Measurements from ENCODE around the gene HORMAD2. TPM values are rescaled to one million over a fixed set of nuclear protein-coding genes. Genes with fewer than 3 reads are reported as not detected.

The HORMAD2 gene
- polyA plus RNA-seq, 1 of the 3 experiments (the other 2 are of a cell fraction): not detected

GRCh38 chr22:30033137-30033536 lies 47.1 kb upstream of the HORMAD2 start (continued):
- TF ChIP-seq RAD21 (IDR thresholded peaks at IDR 0.05; ENCODE audit: low read length) (no peak), TAF1 (IDR thresholded peaks at IDR 0.05; ENCODE audit: borderline replicate concordance, low read depth, low read length) (no peak)
- TF ChIP-seq, protein P1, sequence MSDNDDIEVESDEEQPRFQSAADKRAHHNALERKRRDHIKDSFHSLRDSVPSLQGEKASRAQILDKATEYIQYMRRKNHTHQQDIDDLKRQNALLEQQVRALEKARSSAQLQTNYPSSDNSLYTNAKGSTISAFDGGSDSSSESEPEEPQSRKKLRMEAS (IDR thresholded peaks at IDR 0.05; ENCODE audit: low read depth): no peak

DNA sequence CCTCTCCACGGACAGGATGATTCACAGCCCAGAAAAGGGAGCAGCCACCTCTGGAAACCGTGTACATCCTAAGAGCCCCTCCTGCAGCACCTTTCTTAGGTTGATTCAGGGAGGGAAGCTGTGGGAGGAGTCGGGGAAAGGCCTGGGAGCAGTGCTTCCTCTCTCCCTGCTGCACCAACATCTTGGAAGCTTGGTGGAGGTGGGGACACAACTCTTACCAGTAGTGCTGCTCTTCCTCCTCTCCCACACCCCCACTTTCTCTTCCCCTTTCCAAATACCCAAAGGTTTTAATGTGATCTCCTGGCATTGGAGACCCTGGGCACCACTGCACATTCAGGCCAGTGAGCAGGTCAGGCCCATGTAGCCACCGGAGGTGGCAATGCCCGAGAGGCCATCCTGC lies 46.4 kb upstream of the HORMAD2 start:
- WGBS (ENCODE audit: low lambda C conversion rate): 82% methylated on average over 4 of the region's 5 CpGs
- CTCF ChIA-PET: interaction anchor here (0.8 to 2.0 kb wide), 4 partner anchors 12 to 341 kb away, joined by 3 to 10 read pairs (median 4); no protein-coding TSS in a partner anchor

DNA sequence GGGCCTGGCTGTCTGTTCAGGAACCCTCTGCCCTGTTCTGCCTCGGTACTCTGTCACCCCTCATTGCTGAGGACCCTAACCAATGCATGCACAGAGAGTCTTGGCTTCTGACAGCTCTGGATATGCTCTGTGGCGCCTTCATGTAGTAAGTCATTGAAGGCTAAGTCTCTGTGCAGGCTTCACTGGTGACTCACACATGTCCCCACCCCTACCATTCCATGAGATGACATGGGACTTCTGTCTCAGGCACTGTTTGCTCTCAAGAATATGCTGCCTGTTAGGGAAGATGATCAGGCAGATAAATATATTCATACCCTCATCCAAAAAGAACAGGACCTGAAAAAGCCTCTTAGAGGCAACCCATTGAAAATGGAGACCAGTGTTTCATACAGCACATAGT lies 43.6 kb upstream of the HORMAD2 start:
- H3K27me3 ChIP-seq (ENCODE audit: insufficient read depth): no peaks in the 10 kb centered on the region
- H3K27ac ChIP-seq (ENCODE audit: low read depth in 2 of 2, low read length in 1 of 2): no peak overlapping the region
- no peak overlapping the region for H3K4me2 ChIP-seq
- no peak overlapping the region for H2AFZ ChIP-seq (ENCODE audit: low read depth)
- no peaks in the 10 kb centered on the region for H3K9me3 ChIP-seq
- ChIA-PET CTCF (interaction anchor here (1.3 to 1.5 kb wide), 2 partner anchors 19 to 52 kb away, joined by 3 to 6 read pairs; no protein-coding TSS in a partner anchor), POLR2A (no interaction called here)
- no peak for DNase-seq
- H3K4me1 ChIP-seq (ENCODE audit: control insufficient read depth in 1 of 2, insufficient read depth in 2 of 2, low read depth in 1 of 2, low read length in 1 of 2): peaks cover 2 to 6% of the 10 kb centered on the region in 2 experiments; a peak in 3 of 4 replicates
- no peak overlapping the region for H3K4me3 ChIP-seq (ENCODE audit: low read depth in 2 of 2, low read length in 1 of 2)
- 80% methylated on average over 1 of the region's 2 CpGs for whole genome bisulfite sequencing (ENCODE audit: low lambda C conversion rate)
- H3K9ac ChIP-seq: no peak overlapping the region
- no peaks in the 10 kb centered on the region for H3K9me2 ChIP-seq
- H3K36me3 ChIP-seq (replicated peaks in 1 of 2; ENCODE audit: control insufficient read depth in 1 of 2, insufficient read depth in 2 of 2, low read length in 1 of 2): no peaks in the 10 kb centered on the region
- no peaks in the 10 kb centered on the region for H3K79me2 ChIP-seq (ENCODE audit: insufficient read depth)
- H3F3A ChIP-seq (replicated peaks; ENCODE audit: insufficient read depth): no peaks in the 10 kb centered on the region
- H4K20me1 ChIP-seq (ENCODE audit: insufficient read depth): no peaks in the 10 kb centered on the region
- TF ChIP-seq CHD2 (IDR thresholded peaks at IDR 0.05; ENCODE audit: low read length, partially characterized antibody): no peak
- no peak for TF ChIP-seq TEAD4 (IDR thresholded peaks at IDR 0.05; ENCODE audit: borderline replicate concordance, insufficient read depth)
- no peak for TF ChIP-seq GATA2 (CRISPR knock-in tag; IDR thresholded peaks at IDR 0.05)
- TF ChIP-seq RAD21 (IDR thresholded peaks at IDR 0.05; ENCODE audit: low read length): no peak
- no peak for TF ChIP-seq TCF12 (IDR thresholded peaks at IDR 0.05)
- no peak for TF ChIP-seq SMC3 (IDR thresholded peaks at IDR 0.05; ENCODE audit: low read depth, low read length)
- no peak for TF ChIP-seq EZH2phosphoT487 (IDR thresholded peaks at IDR 0.05; ENCODE audit: borderline replicate concordance, low read depth)
- no peak for TF ChIP-seq SIN3A (IDR thresholded peaks at IDR 0.05; ENCODE audit: borderline replicate concordance, low read depth, low read length)
- no peak for TF ChIP-seq MEF2A (IDR thresholded peaks at IDR 0.05; ENCODE audit: borderline replicate concordance, low read depth)
- no peak for TF ChIP-seq FOXM1 (IDR thresholded peaks at IDR 0.05; ENCODE audit: low read depth)
- TF ChIP-seq JUND (IDR thresholded peaks at IDR 0.05): no peak
- no peak for TF ChIP-seq EP300 (IDR thresholded peaks at IDR 0.05; ENCODE audit: borderline replicate concordance in 1 of 2, low read depth in 1 of 2, low read length in 1 of 2)
- TF ChIP-seq USF1 (IDR thresholded peaks at IDR 0.05; ENCODE audit: borderline replicate concordance, low read depth): no peak
- no peak for TF ChIP-seq FOXJ3 (CRISPR knock-in tag; IDR thresholded peaks at IDR 0.05)
- no peak for TF ChIP-seq RCOR1 (IDR thresholded peaks at IDR 0.05; ENCODE audit: low read length)
- no peak for TF ChIP-seq CTCF (IDR thresholded peaks at IDR 0.05)
- TF ChIP-seq PBX3 (IDR thresholded peaks at IDR 0.05): no peak
- TF ChIP-seq, protein P1 (IDR thresholded peaks at IDR 0.05; ENCODE audit: low read depth): no peak

More for the DNA sequence above, 46.4 kb upstream of the HORMAD2 start:
- Histone ChIP-seq H3F3A (replicated peaks; ENCODE audit: insufficient read depth) (no peaks in the 10 kb centered on the region), H3K27ac (ENCODE audit: low read depth in 2 of 2, low read length in 1 of 2) (no peak overlapping the region), H3K79me2 (ENCODE audit: insufficient read depth) (no peaks in the 10 kb centered on the region), H2AFZ (ENCODE audit: low read depth) (no peak overlapping the region), H3K4me2 (no peak overlapping the region), H3K36me3 (replicated peaks in 1 of 2; ENCODE audit: control insufficient read depth in 1 of 2, insufficient read depth in 2 of 2, low read length in 1 of 2) (peaks cover 0 to 2% of the 10 kb centered on the region in 2 experiments), H3K4me3 (ENCODE audit: low read depth in 2 of 2, low read length in 1 of 2) (no peak overlapping the region), H3K9ac (no peak overlapping the region), H3K27me3 (ENCODE audit: insufficient read depth) (no peaks in the 10 kb centered on the region), H3K9me3 (no peaks in the 10 kb centered on the region), H3K9me2 (no peaks in the 10 kb centered on the region), H4K20me1 (ENCODE audit: insufficient read depth) (no peaks in the 10 kb centered on the region), H3K4me1 (ENCODE audit: control insufficient read depth in 1 of 2, insufficient read depth in 2 of 2, low read depth in 1 of 2, low read length in 1 of 2) (peaks cover 2 to 6% of the 10 kb centered on the region in 2 experiments; a peak in 3 of 4 replicates)
- POLR2A ChIA-PET: no interaction called here
- no peak for TF ChIP-seq SIN3A (IDR thresholded peaks at IDR 0.05; ENCODE audit: borderline replicate concordance, low read depth, low read length)
- TF ChIP-seq MEF2A (IDR thresholded peaks at IDR 0.05; ENCODE audit: borderline replicate concordance, low read depth): no peak
- TF ChIP-seq USF1 (IDR thresholded peaks at IDR 0.05; ENCODE audit: borderline replicate concordance, low read depth): no peak
- no peak for TF ChIP-seq NFIC (IDR thresholded peaks at IDR 0.05; ENCODE audit: borderline replicate concordance)
- DNase-seq: no peak
